GM12878 (cell line): ENCODE results near the gene MED13L. TPM values are rescaled to one million over a fixed set of nuclear protein-coding genes. Genes with fewer than 3 reads are reported as not detected.

Experiments
- ATAC-seq: fragments of 200-7000 bp; cut with Tn5 transposase; 3 replicates; pipeline ENCODE4 v1.9.1; 2020; ENCODE audit warnings: mild to moderate bottlenecking, moderate library complexity
- BruUV-seq: library from RNA; stranded (reverse); fragments of 400-500 nt; replicated peaks from 2 replicates; lab custom pipeline; 2021; lab: Mats Ljungman, UMichigan
- CTCF ChIA-PET: fragments of 300-600 bp; sonication (Branson Sonifier 250); formaldehyde crosslinking; extraction: SDS; loops from one replicate; lab custom pipeline; 2021; ENCODE audit warnings: inconsistent platforms; lab: Yijun Ruan, JAX
- POLR2A ChIA-PET: fragments of 350-600 bp; formaldehyde crosslinking; extraction: SDS; loops from one replicate; lab custom pipeline; 2021; ENCODE audit warnings: inconsistent platforms; lab: Charles Lee
- RAD21 ChIA-PET: fragments of 300-600 bp; sonication (Branson Sonifier 250); formaldehyde crosslinking; loops from one replicate; lab custom pipeline; 2023; ENCODE audit warnings: antibody characterized with exemption; ENCODE audit not compliant: unreplicated experiment; lab: Charles Lee
- SMC1A ChIA-PET: fragments of 300-600 bp; sonication (Branson Sonifier 250); formaldehyde crosslinking; loops from one replicate; lab custom pipeline; 2023; ENCODE audit not compliant: unreplicated experiment, uncharacterized antibody; lab: Charles Lee
- DNase-seq: peaks from one replicate; pipeline ENCODE4 v3.0.0-alpha.2; 2011; ENCODE audit warnings: low read depth, low spot score
- FAIRE-seq: peaks from 3 replicates; lab custom pipeline; 2011; peaks lifted over from hg19 to GRCh38; lab: Jason Lieb, UNC
- H2AFZ ChIP-seq: 2 replicates; pipeline ENCODE4 v1.6.0; 2011; ENCODE audit warnings: low read depth, low read length, control low read depth; ENCODE audit not compliant: control insufficient read depth
- H3K27ac ChIP-seq: 2 replicates; pipeline ENCODE4 v1.5.1; 2011; ENCODE audit warnings: control low read depth; ENCODE audit not compliant: control insufficient read depth, insufficient read depth
- H3K27me3 ChIP-seq, 2 experiments: replicated peaks in 1 of 2; 2 replicates each; pipeline versions ENCODE4 v1.6.0 to v1.6.1; 2011; ENCODE audit warnings: low read length in 1 of 2; ENCODE audit not compliant: control insufficient read depth in 2 of 2, insufficient read depth in 2 of 2
- H3K36me3 ChIP-seq, 2 experiments: 2 replicates each; pipeline ENCODE4 v1.5.1; 2011; ENCODE audit warnings: low read length in 1 of 2; ENCODE audit not compliant: control insufficient read depth in 2 of 2, insufficient read depth in 2 of 2
- H3K4me1 ChIP-seq: 2 replicates; pipeline ENCODE4 v1.6.1; 2011; ENCODE audit warnings: mild to moderate bottlenecking, low read length, moderate library complexity, mixed read lengths; ENCODE audit not compliant: control insufficient read depth, insufficient read depth
- H3K4me2 ChIP-seq: 2 replicates; pipeline ENCODE4 v1.6.0; 2011; ENCODE audit warnings: control low read depth; ENCODE audit not compliant: control insufficient read depth, insufficient read depth
- H3K4me3 ChIP-seq: fragments of 200-600 bp; sonication (generic); 2 replicates; pipeline ENCODE4 v1.5.1; 2016
- H3K79me2 ChIP-seq: 2 replicates; pipeline ENCODE4 v1.6.0; 2011; ENCODE audit warnings: low read length; ENCODE audit not compliant: control insufficient read depth, insufficient read depth
- H3K9ac ChIP-seq: 2 replicates; pipeline ENCODE4 v1.8.0; 2011; ENCODE audit warnings: low read length, control low read depth, mixed read lengths; ENCODE audit not compliant: control insufficient read depth, insufficient read depth
- H3K9me3 ChIP-seq: replicated peaks from 3 replicates; pipeline ENCODE4 v1.5.1; 2011; ENCODE audit warnings: mild to moderate bottlenecking, low read length; ENCODE audit not compliant: control insufficient read depth, insufficient read depth
- H4K20me1 ChIP-seq: 2 replicates; pipeline ENCODE4 v1.6.0; 2011; ENCODE audit not compliant: control insufficient read depth, insufficient read depth
- RBBP5 ChIP-seq: fragments of 200-600 bp; sonication (generic); conservative IDR thresholded peaks from 2 replicates; pipeline ENCODE4 v1.6.1; 2016
- ZNF592 ChIP-seq: fragments of 450-650 bp; IDR thresholded peaks from 2 replicates; pipeline ENCODE4 v1.6.1; 2017; ENCODE audit warnings: mild to moderate bottlenecking, moderate library complexity
- WGBS: methylation state at CpG from one replicate; pipeline ENCODE4 v1.1.6; 2016; ENCODE audit warnings: low lambda C conversion rate; ENCODE audit not compliant: insufficient replicate concordance, insufficient coverage; ENCODE audit errors: missing lambda C conversion rate; 5-methylcytosine and 5-hydroxymethylcytosine counted together
- in situ Hi-C: fragments of 300-500 bp; cut with MboI; formaldehyde crosslinking; loops from 9 replicates; pipeline ENCODE4 v1.14.3; 2018; ENCODE audit warnings: mixed read lengths
- intact Hi-C: fragments of 100-400 bp; cut with micrococcal nuclease; formaldehyde crosslinking; loops from one replicate; pipeline ENCODE4 v1.14.2; 2022; ENCODE audit not compliant: unreplicated experiment
- polyA plus RNA-seq, 11 experiments: library from polyadenylated mRNA; depleted of rRNA in 4 of 11; unstranded in 6 of 11; stranded (reverse) in 5 of 11; fragments of >200 nt; fragmentation: Nextera tagmentation in 4 of 11; fragmentation: Illumina TruSeq in 1 of 11; extraction: Ambion mirVana in 4 of 11; extraction: Trizol in 1 of 11; gene quantifications; 1 replicate in 1 of 11; 2 replicates in 10 of 11; pipeline versions ENCODE4 v1.2.1 to v1.2.3, GENCODE V29; 2011 to 2016; ENCODE audit warnings: inconsistent platforms in 2 of 11, missing spikeins in 2 of 11, low read depth in 1 of 11
- total RNA-seq, 4 experiments: library from RNA; depleted of rRNA in 3 of 4; stranded (reverse); fragments of >200 nt in 3 of 4; fragmentation: Illumina TruSeq in 1 of 4; extraction: Trizol in 1 of 4; gene quantifications; 2 replicates each; pipeline versions ENCODE4 v1.2.1 to v1.2.3, GENCODE V29; 2013 to 2021

MED13L gene
- total and polyA plus RNA-seq, 10 of the 15 experiments (the other 5 are each of a cell fraction or from before 2014, with no cell fraction given): 3.7 to 30.1 (median 9.1) TPM

GRCh38 chr12:116040402-116040801, 237.1 kb downstream of the MED13L start (continued):
- TF ChIP-seq ZNF592: no peak

GRCh38 chr12:116039081-116039480, 238.4 kb downstream of the MED13L start:
- FAIRE-seq (no peak), DNase-seq (no peak), ATAC-seq (no peak)
- in situ Hi-C loops: no loop called here
- no peak for TF ChIP-seq RBBP5
- Histone ChIP-seq H2AFZ (no peak overlapping the region), H3K9ac (no peak overlapping the region), H3K4me2 (no peak overlapping the region), H3K4me3 (no peak overlapping the region), H3K79me2 (no peaks in the 10 kb centered on the region), H3K27ac (no peak overlapping the region), H3K36me3 (no peaks in the 10 kb centered on the region), H3K9me3 (no peaks in the 10 kb centered on the region), H3K27me3 (no peaks in the 10 kb centered on the region), H3K4me1 (no peaks in the 10 kb centered on the region), H4K20me1 (no peaks in the 10 kb centered on the region)
- intact Hi-C loops: no loop called here
- ChIA-PET CTCF (interaction anchor here (0.6 to 1.2 kb wide), 5 partner anchors 17 to 667 kb away, joined by 3 to 5 read pairs (median 3); no protein-coding TSS in a partner anchor), SMC1A (interaction anchor here (0.9 kb wide), 1 partner anchor 31 kb away, joined by 3 read pairs; no protein-coding TSS in a partner anchor), RAD21 (no interaction called here), POLR2A (interaction anchor here (0.6 kb wide), 1 partner anchor 219 kb away, joined by 4 read pairs; no protein-coding TSS in a partner anchor)
- BruUV-seq: no TSS peak
- 71% methylated on average over 2 of the region's 2 CpGs for WGBS
